CD4-positive, alpha-beta T cell treated with Interferon gamma for 1 hour (primary cell): ENCODE measurements around the gene IFITM10.
"Not testable (repeated sequence)": the region's sequence is repeated elsewhere in the genome, so short reads cannot be mapped to it uniquely, and the experiment has no call there.

Experiments used
- DNase-seq: peaks from one replicate; pipeline ENCODE4 v3.0.0-alpha.2; 2020

Gene IFITM10

GRCh38 chr11:1705126-1706052 lies 45.0 kb downstream of the IFITM10 start:
- DNase-seq = no peak

DNA sequence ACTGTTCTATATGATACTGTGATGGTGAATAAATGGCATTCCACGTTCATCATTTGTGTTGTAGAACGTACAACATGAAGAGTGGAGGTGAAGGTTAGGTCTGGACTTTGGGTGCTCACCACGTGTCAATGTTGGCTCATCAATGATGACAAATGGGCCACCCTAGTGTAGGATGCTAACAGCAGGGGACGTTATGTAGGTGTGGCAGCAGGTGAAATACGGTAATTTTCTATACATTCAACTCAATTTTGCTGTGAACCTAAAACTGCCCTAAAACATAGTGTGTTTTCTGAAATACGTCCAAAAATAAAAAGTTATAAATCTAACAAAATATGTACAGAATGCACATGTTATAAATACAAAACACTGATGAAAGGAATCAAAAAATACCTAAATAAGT lies 47.2 kb downstream of the IFITM10 start:
- DNase-seq = no peak

GRCh38 chr11:1702506-1702905 lies 47.9 kb downstream of the IFITM10 start:
- no peak for DNase-seq

GRCh38 chr11:1701091-1701807 lies 49.1 kb downstream of the IFITM10 start:
- DNase-seq = no peak

DNA sequence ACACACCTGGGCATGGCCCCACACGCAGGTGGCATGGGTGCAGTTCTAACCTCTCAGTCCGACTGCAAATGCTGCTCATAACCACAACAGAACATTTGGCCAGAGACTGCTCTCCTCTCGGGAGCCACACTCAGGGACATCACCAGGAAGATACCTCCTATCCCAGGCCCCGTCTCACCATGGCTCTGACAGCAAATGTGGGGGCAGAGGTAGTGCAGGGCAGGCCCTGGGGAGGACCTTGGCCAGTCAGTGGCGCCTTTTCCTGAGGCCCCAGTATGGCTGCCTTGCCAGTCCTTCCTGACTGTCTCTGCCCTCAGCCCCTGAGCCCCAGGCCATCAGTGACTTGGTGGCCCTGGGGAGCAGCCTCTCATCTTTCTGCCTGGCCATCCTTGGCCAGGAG lies 50.6 kb downstream of the IFITM10 start:
- DNase-seq = no peak

DNA sequence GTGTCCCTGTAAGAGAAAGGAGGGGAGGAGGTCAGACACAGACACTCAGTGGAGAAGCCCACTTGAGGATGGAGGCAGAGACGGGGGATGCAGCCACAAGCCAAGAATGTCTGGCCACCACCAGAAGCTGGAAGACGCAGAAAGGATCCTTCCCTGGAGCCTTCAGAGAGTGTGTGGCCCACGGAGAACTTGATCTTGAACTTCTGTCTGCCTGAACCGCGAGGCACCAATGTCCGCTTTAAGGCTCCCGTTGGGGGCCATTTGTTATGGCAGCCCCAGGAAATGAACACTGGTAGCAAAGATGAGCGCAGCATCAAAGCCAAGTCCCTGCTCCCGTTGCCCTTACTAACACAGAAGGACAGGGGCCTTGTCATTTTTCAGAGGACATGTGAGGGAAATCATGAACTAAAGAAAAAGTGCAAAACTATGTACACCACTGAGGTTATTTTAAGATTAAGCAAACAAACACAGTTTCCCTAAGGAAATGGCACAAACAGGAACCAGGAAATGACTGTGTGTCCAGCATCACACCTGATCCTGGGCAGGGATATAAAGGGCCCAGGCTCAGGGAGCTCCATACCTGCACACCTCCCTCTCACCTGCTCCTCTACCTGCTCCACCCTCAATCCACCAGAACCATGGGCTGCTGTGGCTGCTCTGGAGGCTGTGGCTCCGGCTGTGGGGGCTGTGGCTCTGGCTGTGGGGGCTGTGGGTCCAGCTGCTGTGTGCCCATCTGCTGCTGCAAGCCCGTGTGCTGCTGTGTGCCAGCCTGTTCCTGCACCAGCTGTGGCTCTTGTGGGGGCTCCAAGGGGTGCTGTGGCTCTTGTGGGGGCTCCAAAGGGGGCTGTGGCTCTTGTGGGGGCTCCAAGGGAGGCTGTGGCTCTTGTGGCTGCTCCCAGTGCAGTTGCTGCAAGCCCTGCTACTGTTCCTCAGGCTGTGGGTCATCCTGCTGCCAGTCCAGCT lies 53.5 kb downstream of the IFITM10 start, which contains the start of gene KRTAP5-6:
KRTAP5-6 (plus strand) TSS at position 588 of the 963 bp plus-strand sequence; CDS start at position 639, 51 bp downstream.
- no peak for DNase-seq

- DNase-seq = no peak
Observed at GRCh38 chr11:1695548-1696108, 54.8 kb downstream of the IFITM10 start.

GRCh38 chr11:1694846-1695547 lies 55.4 kb downstream of the IFITM10 start:
- no peak for DNase-seq

DNA sequence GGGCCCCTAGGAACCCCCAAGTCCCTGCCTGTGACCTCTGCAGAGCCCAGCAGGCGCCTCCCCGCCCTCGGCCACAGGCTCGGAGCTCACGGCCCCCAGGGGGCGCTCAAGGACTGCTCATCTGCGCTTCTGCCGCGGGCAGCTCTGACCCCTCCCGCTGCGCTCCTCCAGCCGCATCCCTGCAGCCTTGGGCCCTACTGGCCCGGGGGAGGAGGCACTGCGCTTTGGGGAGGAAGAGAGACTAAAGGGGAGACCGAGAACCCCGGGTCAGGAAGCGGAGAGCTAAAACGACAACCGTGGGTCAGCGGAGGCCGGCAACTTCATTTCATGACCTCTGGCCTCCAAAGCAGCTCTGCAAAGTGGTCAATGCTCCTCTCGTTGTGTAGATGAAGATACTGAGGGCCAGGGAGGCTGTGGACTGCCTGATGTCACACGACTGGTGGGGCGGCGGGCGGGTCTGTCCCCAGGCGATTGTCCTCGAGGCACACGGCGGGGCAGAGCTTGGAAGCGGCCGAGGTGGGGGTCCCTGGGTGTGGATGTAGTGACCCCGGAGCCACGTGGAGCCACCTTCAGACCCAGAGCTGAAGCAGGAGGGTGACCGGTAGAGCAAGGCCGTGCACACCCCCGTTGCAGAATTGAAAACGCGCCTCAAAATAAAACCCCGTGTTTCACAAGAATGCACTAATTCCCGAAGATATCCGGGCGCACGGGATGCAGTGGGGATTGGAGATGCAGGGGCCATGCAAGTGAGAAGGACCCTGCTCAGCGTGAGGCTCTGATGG lies 56.1 kb downstream of the IFITM10 start:
- DNase-seq = peak; percentile 76

- peak; percentile 60 for DNase-seq
Observed at GRCh38 chr11:1693327-1694063, 56.9 kb downstream of the IFITM10 start.

DNA sequence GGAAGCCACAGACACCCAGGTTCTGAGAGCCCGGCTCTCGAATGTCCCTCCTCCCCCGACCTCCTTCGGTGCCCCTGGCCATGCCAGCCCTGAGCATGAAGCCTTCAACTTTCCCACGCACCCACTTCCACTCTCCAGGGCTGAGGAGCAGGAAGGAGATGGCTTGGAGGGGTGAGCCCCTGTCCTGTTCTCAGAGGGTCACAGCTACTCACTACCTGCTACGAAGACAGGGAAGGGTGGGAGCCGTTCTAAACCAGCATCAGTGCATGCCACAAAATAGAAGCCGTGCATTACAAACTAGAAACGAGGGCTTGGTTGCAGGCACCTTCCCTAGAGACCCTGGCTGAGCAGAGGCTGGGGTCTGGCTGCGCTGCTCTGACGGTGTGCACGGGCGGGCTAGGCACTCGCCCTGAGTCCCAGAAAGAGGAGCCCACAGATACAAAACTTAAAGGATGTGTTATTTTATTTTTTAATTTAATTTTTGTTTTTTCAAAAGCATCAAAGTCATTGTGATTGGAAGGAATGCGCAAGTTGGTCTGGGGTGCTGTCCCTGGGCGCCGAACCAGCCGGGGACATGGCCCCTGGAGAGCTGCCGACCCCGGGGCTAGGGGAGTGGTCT lies 57.6 kb downstream of the IFITM10 start:
- DNase-seq = no peak

GRCh38 chr11:1691878-1692707 lies 58.3 kb downstream of the IFITM10 start:
- no peak for DNase-seq

- DNase-seq = no peak
Observed at GRCh38 chr11:1691026-1691877, 59.1 kb downstream of the IFITM10 start.

- no peak for DNase-seq
Observed at GRCh38 chr11:1690167-1691025, 60.0 kb downstream of the IFITM10 start.

DNA sequence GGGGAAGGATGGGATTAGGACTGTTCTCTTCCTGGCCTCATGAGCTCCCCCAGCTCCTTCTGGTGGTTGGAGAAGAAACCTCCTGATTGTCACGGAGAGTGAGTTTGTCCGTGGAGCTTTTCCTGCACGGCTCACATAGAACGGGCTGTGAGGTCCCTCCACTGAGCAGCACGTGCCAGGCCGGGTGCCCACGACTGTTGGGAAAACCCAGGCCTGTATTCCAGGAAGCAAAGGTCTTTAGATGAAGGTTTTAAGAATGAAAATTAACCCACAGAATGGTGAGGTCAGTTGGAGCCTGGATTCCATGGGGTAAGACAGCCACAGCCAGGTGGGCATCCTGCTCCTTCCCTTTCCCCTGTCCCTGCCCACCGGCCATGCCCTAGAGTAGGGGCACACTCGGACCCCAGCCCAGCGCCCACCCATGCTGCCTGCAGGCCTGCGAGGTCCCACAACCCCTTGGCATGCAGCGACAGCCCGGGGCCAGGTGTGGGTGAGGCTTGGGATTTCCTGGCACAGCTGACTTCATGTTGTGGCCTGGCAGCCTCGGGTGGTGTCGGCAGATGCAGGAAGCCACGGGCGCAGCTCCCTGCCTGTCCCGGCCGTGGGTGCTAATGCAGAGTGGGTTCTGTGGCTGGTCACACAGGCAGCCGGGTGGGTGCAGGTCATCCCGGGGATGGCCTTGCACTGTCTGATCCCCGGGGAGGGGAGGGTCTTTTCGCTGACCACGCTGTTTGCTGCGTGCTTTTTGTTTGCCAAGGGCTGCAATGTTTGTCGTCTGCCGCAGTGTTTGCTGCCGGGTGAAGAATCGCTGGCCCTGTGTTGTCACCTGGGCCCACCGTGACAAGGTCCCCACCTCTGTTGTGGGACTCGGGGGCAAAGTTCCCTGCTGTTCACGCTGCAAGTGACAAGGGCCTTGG lies 60.9 kb downstream of the IFITM10 start:
- not testable (repeated sequence) for DNase-seq
